T1000 (cell line): Measurements from ENCODE around the gene GHRH.
A peak's percentile ranks its signal among the peaks of the same experiment; 100 is the strongest.

Experiments
- DNase-seq: peaks from one replicate; lab custom pipeline; 2025; ENCODE audit warnings: mixed read lengths; lab: John Stamatoyannopoulos, UW

Gene GHRH

GRCh38 chr20:37204056-37204455 is 57.6 kb downstream of the GHRH start:
- DNase-seq, result no peak

DNA sequence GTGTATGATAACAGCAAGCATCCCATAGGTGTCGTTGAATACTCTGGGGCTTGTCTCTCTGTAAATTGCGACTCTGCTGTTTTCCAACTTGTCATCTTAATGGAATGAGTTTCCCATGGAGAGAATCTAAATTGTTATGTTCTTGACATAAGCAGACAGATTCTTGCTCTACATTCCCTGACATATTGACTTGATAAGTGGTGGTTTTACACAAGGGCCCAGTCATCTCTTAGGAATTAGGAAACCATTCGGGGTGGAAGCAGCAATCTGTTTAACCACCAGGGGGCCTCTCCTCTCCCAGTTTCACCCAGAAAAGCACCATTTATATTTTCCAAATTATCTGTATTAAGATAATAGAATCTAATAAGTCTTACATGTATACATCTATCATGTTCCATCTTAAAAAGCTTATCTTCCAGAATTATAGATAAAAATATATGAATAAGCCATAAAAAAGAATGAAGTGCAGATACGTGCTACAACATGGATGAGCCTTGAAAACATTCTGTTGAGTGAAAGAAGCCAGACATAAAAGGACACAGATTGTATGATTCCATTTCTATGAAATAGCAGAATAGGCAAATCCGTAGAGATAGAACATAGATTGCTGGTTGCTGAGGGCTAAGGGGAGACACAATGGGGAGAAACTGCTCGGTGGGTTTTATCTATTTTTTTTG is 59.2 kb downstream of the GHRH start:
- peak; percentile 51 for DNase-seq

DNA sequence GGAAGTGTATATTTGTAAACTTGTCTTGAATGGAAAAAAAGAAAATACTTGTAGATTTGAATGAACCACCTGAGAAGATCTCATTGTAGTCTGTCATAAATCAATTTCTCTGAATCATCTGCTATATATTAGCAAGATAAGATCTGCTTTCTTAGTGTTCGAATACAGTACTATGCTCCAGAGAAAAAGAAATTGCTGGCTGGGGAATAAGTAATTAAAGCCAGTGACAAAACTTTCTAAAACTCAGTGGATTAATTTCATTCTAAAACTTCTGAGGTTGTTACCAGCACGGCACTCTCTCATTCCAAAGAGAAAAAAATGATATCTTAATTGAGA is 59.8 kb downstream of the GHRH start:
- no peak for DNase-seq
